Measurements from ENCODE around the gene PPTC7.
"Not testable (repeated sequence)": the region's sequence is repeated elsewhere in the genome, so short reads cannot be mapped to it uniquely, and the experiment has no call there.

PPTC7 gene

GRCh38 chr12:110547090-110547489 is 36.0 kb downstream of the PPTC7 start:
- no peak for TF ChIP-seq CTCF (IDR thresholded peaks at IDR 0.05; ENCODE audit: poor library complexity, severe bottlenecking)
- no peak for ATAC-seq (ENCODE audit: low read depth)
- Histone ChIP-seq H3K27me3 (ENCODE audit: insufficient read depth, poor library complexity, severe bottlenecking) (no peaks in the 10 kb centered on the region), H3K27ac (ENCODE audit: poor library complexity, severe bottlenecking) (peak overlapping the region; percentile 100), H3K4me1 (ENCODE audit: insufficient read depth, poor library complexity, severe bottlenecking) (peaks cover 47% of the 10 kb centered on the region), H3K36me3 (ENCODE audit: low read depth) (peaks cover 46% of the 10 kb centered on the region), H3K9me3 (ENCODE audit: severe bottlenecking) (no peaks in the 10 kb centered on the region), H3K4me3 (ENCODE audit: severe bottlenecking) (no peak overlapping the region)
- DNase-seq (ENCODE audit: low spot score) = no peak

GRCh38 chr12:110546339-110546738 is 36.8 kb downstream of the PPTC7 start:
- peaks cover 40% of the 10 kb centered on the region for H3K36me3 ChIP-seq (ENCODE audit: low read depth)
- H3K27ac ChIP-seq (ENCODE audit: poor library complexity, severe bottlenecking) = peak overlapping the region; percentile 100
- ATAC-seq (ENCODE audit: low read depth) (peak; percentile 49), DNase-seq (ENCODE audit: low spot score) (no peak)
- no peak for TF ChIP-seq CTCF (IDR thresholded peaks at IDR 0.05; ENCODE audit: poor library complexity, severe bottlenecking)
- no peaks in the 10 kb centered on the region for H3K27me3 ChIP-seq (ENCODE audit: insufficient read depth, poor library complexity, severe bottlenecking)
- no peaks in the 10 kb centered on the region for H3K9me3 ChIP-seq (ENCODE audit: severe bottlenecking)
- peaks cover 47% of the 10 kb centered on the region for H3K4me1 ChIP-seq (ENCODE audit: insufficient read depth, poor library complexity, severe bottlenecking)
- no peak overlapping the region for H3K4me3 ChIP-seq (ENCODE audit: severe bottlenecking)

- H3K4me1 ChIP-seq (ENCODE audit: insufficient read depth, poor library complexity, severe bottlenecking) = peaks cover 47% of the 10 kb centered on the region
- H3K27me3 ChIP-seq (ENCODE audit: insufficient read depth, poor library complexity, severe bottlenecking) = no peaks in the 10 kb centered on the region
- ATAC-seq (ENCODE audit: low read depth) = peak; percentile 3; the same call in 1 of the 3 replicates
- H3K4me3 ChIP-seq (ENCODE audit: severe bottlenecking) = no peak overlapping the region
- no peak for TF ChIP-seq CTCF (IDR thresholded peaks at IDR 0.05; ENCODE audit: poor library complexity, severe bottlenecking)
- H3K36me3 ChIP-seq (ENCODE audit: low read depth) = peaks cover 35% of the 10 kb centered on the region
- peak overlapping the region; percentile 100 for H3K27ac ChIP-seq (ENCODE audit: poor library complexity, severe bottlenecking)
- no peak for DNase-seq (ENCODE audit: low spot score)
- no peaks in the 10 kb centered on the region for H3K9me3 ChIP-seq (ENCODE audit: severe bottlenecking)
Measured at GRCh38 chr12:110545812-110546211, 37.3 kb downstream of the PPTC7 start.

GRCh38 chr12:110545259-110545658 is 37.9 kb downstream of the PPTC7 start:
- not testable (repeated sequence) for H3K27me3 ChIP-seq (ENCODE audit: insufficient read depth, poor library complexity, severe bottlenecking); H3K4me3 ChIP-seq (ENCODE audit: severe bottlenecking); H3K9me3 ChIP-seq (ENCODE audit: severe bottlenecking)
- Histone ChIP-seq H3K36me3 (ENCODE audit: low read depth) (peaks cover 29% of the 10 kb centered on the region), H3K27ac (ENCODE audit: poor library complexity, severe bottlenecking) (peak overlapping the region; percentile 100), H3K4me1 (ENCODE audit: insufficient read depth, poor library complexity, severe bottlenecking) (peaks cover 50% of the 10 kb centered on the region)
- ATAC-seq (ENCODE audit: low read depth) (peak; percentile 65), DNase-seq (ENCODE audit: low spot score) (peak; percentile 71)

- DNase-seq (ENCODE audit: low spot score) (no peak), ATAC-seq (ENCODE audit: low read depth) (no peak)
- Histone ChIP-seq H3K4me1 (ENCODE audit: insufficient read depth, poor library complexity, severe bottlenecking) (peaks cover 63% of the 10 kb centered on the region), H3K9me3 (ENCODE audit: severe bottlenecking) (no peaks in the 10 kb centered on the region), H3K27ac (ENCODE audit: poor library complexity, severe bottlenecking) (peak overlapping the region; percentile 100), H3K27me3 (ENCODE audit: insufficient read depth, poor library complexity, severe bottlenecking) (no peaks in the 10 kb centered on the region), H3K36me3 (ENCODE audit: low read depth) (peaks cover 30% of the 10 kb centered on the region), H3K4me3 (ENCODE audit: severe bottlenecking) (no peak overlapping the region)
- TF ChIP-seq CTCF (IDR thresholded peaks at IDR 0.05; ENCODE audit: poor library complexity, severe bottlenecking) = no peak
Measured at GRCh38 chr12:110543965-110544364, 39.2 kb downstream of the PPTC7 start.
